ENCODE measurements around the gene EPM2A. TPM values are rescaled to one million over a fixed set of nuclear protein-coding genes. Genes with fewer than 3 reads are reported as not detected.

EPM2A gene
- polyA plus RNA-seq, 1 experiment, result 4.3 TPM

- H3K9me3 ChIP-seq (ENCODE audit: control insufficient read depth, insufficient read depth, low read length), result peaks cover 8% of the 10 kb centered on the region; the same call in 1 of the 2 replicates
- ChIA-PET POLR2A (no interaction called here), CTCF (interaction anchor here (0.7 kb wide), 1 partner anchor 22 kb away, joined by 3 read pairs; no protein-coding TSS in a partner anchor)
- no peak overlapping the region for H3K4me3 ChIP-seq (ENCODE audit: low read depth, low read length)
- TF ChIP-seq CTCF (IDR thresholded peaks at IDR 0.05; ENCODE audit: low read depth, low read length), result no peak
- no peak for DNase-seq (ENCODE audit: low read depth, low spot score)
- H3K27ac ChIP-seq (ENCODE audit: low read depth, low read length), result no peak overlapping the region
- H3K27me3 ChIP-seq (ENCODE audit: control insufficient read depth, insufficient read depth, low read length), result no peaks in the 10 kb centered on the region
Measured at GRCh38 chr6:145725570-145725969, 9.8 kb downstream of the EPM2A start.

DNA sequence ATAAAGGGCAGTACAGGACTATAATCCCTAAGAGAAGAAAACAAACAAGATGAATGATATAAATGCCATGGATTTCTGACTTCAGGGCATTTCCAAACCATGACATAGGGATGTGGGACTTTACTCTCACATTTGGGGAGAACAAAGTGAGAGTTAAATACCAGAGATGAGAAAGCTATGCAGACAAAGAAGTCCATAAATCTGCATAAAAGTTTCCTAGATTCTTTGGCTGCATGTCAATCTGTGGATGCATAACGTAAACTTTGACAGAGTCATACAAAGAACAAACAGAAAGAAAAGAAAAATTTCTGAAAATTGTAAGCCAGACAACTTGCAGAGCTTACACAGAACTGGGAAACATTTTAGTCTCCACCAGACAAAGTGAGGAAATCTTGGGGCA, 11.7 kb downstream of the EPM2A start:
- no peak for DNase-seq (ENCODE audit: low read depth, low spot score)
- CTCF ChIA-PET, result interaction anchor here (0.8 kb wide), 1 partner anchor 20 kb away, joined by 4 read pairs; no protein-coding TSS in a partner anchor
- no peak for TF ChIP-seq CTCF (IDR thresholded peaks at IDR 0.05; ENCODE audit: low read depth, low read length)
- Histone ChIP-seq H3K27me3 (ENCODE audit: control insufficient read depth, insufficient read depth, low read length) (no peaks in the 10 kb centered on the region), H3K9me3 (ENCODE audit: control insufficient read depth, insufficient read depth, low read length) (peaks cover 2% of the 10 kb centered on the region; the same call in 1 of the 2 replicates), H3K4me3 (ENCODE audit: low read depth, low read length) (no peak overlapping the region), H3K27ac (ENCODE audit: low read depth, low read length) (no peak overlapping the region)
- POLR2A ChIA-PET, result interaction anchor here (0.6 to 0.8 kb wide), 3 partner anchors 10 to 27 kb away, joined by 3 to 4 read pairs (median 4); no protein-coding TSS in a partner anchor

GRCh38 chr6:145722190-145722589, 13.1 kb downstream of the EPM2A start:
- CTCF ChIA-PET, result interaction anchor here (0.6 kb wide), 1 partner anchor 999 kb away, joined by 6 read pairs; no protein-coding TSS in a partner anchor
- H3K27me3 ChIP-seq (ENCODE audit: control insufficient read depth, insufficient read depth, low read length), result no peaks in the 10 kb centered on the region
- no peak for TF ChIP-seq CTCF (IDR thresholded peaks at IDR 0.05; ENCODE audit: low read depth, low read length)
- no peak overlapping the region for H3K27ac ChIP-seq (ENCODE audit: low read depth, low read length)
- POLR2A ChIA-PET, result no interaction called here
- no peaks in the 10 kb centered on the region for H3K9me3 ChIP-seq (ENCODE audit: control insufficient read depth, insufficient read depth, low read length)
- no peak for DNase-seq (ENCODE audit: low read depth, low spot score)
- H3K4me3 ChIP-seq (ENCODE audit: low read depth, low read length), result no peak overlapping the region

GRCh38 chr6:145721144-145721543, 14.2 kb downstream of the EPM2A start:
- Histone ChIP-seq H3K27ac (ENCODE audit: low read depth, low read length) (no peak overlapping the region), H3K27me3 (ENCODE audit: control insufficient read depth, insufficient read depth, low read length) (no peaks in the 10 kb centered on the region), H3K9me3 (ENCODE audit: control insufficient read depth, insufficient read depth, low read length) (no peaks in the 10 kb centered on the region), H3K4me3 (ENCODE audit: low read depth, low read length) (no peak overlapping the region)
- ChIA-PET POLR2A (no interaction called here), CTCF (no interaction called here)
- DNase-seq (ENCODE audit: low read depth, low spot score), result no peak
- TF ChIP-seq CTCF (IDR thresholded peaks at IDR 0.05; ENCODE audit: low read depth, low read length), result no peak

DNA sequence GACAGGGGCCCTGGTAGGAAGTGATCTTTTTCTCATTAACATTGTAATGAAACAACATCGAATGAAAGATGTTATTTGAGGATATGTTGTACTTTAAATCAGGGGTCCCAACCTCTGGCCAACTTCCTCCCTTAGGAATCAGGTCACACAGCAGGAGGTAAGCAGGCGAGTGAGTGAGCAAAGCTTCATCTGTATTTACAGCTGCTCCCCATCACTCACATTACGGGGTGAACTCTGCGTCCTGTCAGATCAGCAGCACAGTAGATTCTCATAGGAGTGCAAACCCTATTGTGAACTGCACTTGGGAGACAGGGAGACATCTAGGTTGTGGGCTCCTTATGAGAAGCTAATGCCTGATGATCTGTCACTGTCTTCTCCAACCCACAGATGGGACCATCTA, 19.9 kb downstream of the EPM2A start:
- H3K9me3 ChIP-seq (ENCODE audit: control insufficient read depth, insufficient read depth, low read length), result peaks cover 2% of the 10 kb centered on the region; the same call in 1 of the 2 replicates
- ChIA-PET POLR2A (no interaction called here), CTCF (interaction anchor here (1.8 kb wide), 1 partner anchor 12 kb away, joined by 10 read pairs; no protein-coding TSS in a partner anchor)
- no peak overlapping the region for H3K4me3 ChIP-seq (ENCODE audit: low read depth, low read length)
- no peaks in the 10 kb centered on the region for H3K27me3 ChIP-seq (ENCODE audit: control insufficient read depth, insufficient read depth, low read length)
- H3K27ac ChIP-seq (ENCODE audit: low read depth, low read length), result no peak overlapping the region
- TF ChIP-seq CTCF (IDR thresholded peaks at IDR 0.05; ENCODE audit: low read depth, low read length), result no peak
- no peak for DNase-seq (ENCODE audit: low read depth, low spot score)
